HEK293T (cell line): Measurements from ENCODE around the gene CLK1.
"Not testable (repeated sequence)": the region's sequence is repeated elsewhere in the genome, so short reads cannot be mapped to it uniquely, and the experiment has no call there.

ENCODE experiments used
- CTCF ChIA-PET: fragments of 350-600 bp; formaldehyde crosslinking; extraction: SDS; loops from one replicate; lab custom pipeline; 2021; ENCODE audit warnings: antibody characterized with exemption, inconsistent platforms; lab: Yijun Ruan, JAX
- POLR2A ChIA-PET: fragments of 350-600 bp; formaldehyde crosslinking; extraction: SDS; loops from one replicate; lab custom pipeline; 2020; ENCODE audit warnings: antibody characterized with exemption, inconsistent platforms; lab: Yijun Ruan, JAX
- DNase-seq: peaks from one replicate; pipeline ENCODE4 v3.0.0; 2012; ENCODE audit warnings: mixed read lengths; ENCODE audit errors: extremely low spot score
- ARNT ChIP-seq: fragments of 450-650 bp; IDR thresholded peaks from 2 replicates; pipeline ENCODE4 v1.6.1; 2017; ENCODE audit warnings: mild to moderate bottlenecking
- BHLHE40 ChIP-seq: fragments of 450-650 bp; IDR thresholded peaks from 2 replicates; pipeline ENCODE4 v1.6.1; 2016; ENCODE audit warnings: mild to moderate bottlenecking, moderate library complexity, borderline replicate concordance
- CTBP1 ChIP-seq: fragments of 450-650 bp; IDR thresholded peaks from 2 replicates; pipeline ENCODE4 v1.6.1; 2016; ENCODE audit warnings: borderline replicate concordance
- ELF4 ChIP-seq: fragments of 450-650 bp; IDR thresholded peaks from 2 replicates; pipeline ENCODE4 v1.6.1; 2017; ENCODE audit warnings: antibody characterized with exemption
- FOXA1 ChIP-seq: fragments of 450-650 bp; IDR thresholded peaks from 2 replicates; pipeline ENCODE4 v1.6.1; 2016; ENCODE audit warnings: mild to moderate bottlenecking
- FOXK2 ChIP-seq: fragments of 450-650 bp; IDR thresholded peaks from 2 replicates; pipeline ENCODE4 v1.6.1; 2016; ENCODE audit warnings: mild to moderate bottlenecking
- FOXM1 ChIP-seq: fragments of 450-650 bp; IDR thresholded peaks from 2 replicates; pipeline ENCODE4 v1.6.1; 2017; ENCODE audit warnings: mild to moderate bottlenecking, borderline replicate concordance
- HDGF ChIP-seq: fragments of 450-650 bp; IDR thresholded peaks from 2 replicates; pipeline ENCODE4 v1.6.1; 2017; ENCODE audit warnings: antibody characterized with exemption, borderline replicate concordance
- L3MBTL2 ChIP-seq: fragments of 450-650 bp; conservative IDR thresholded peaks from 2 replicates; pipeline ENCODE4 v1.6.1; 2016; ENCODE audit warnings: mild to moderate bottlenecking
- LEF1 ChIP-seq: fragments of 450-650 bp; IDR thresholded peaks from 2 replicates; pipeline ENCODE4 v1.6.1; 2017; ENCODE audit warnings: mild to moderate bottlenecking, borderline replicate concordance
- NFRKB ChIP-seq: fragments of 450-650 bp; IDR thresholded peaks from 2 replicates; pipeline ENCODE4 v1.6.1; 2016; ENCODE audit warnings: mild to moderate bottlenecking, moderate library complexity
- PKNOX1 ChIP-seq: fragments of 450-650 bp; IDR thresholded peaks from 2 replicates; pipeline ENCODE4 v1.6.1; 2016
- SP1 ChIP-seq: fragments of 450-650 bp; IDR thresholded peaks from 2 replicates; pipeline ENCODE4 v1.6.1; 2017
- SUZ12 ChIP-seq: fragments of 450-650 bp; IDR thresholded peaks from 2 replicates; pipeline ENCODE4 v1.6.1; 2016; ENCODE audit warnings: mild to moderate bottlenecking
- TARDBP ChIP-seq: fragments of 450-650 bp; IDR thresholded peaks from 2 replicates; pipeline ENCODE4 v1.6.1; 2016
- ZNF384 ChIP-seq: fragments of 450-650 bp; IDR thresholded peaks from 2 replicates; pipeline ENCODE4 v1.6.1; 2016

The CLK1 gene

GRCh38 chr2:200820573-200821234 lies 43.8 kb downstream of the CLK1 start:
- POLR2A ChIA-PET = no interaction called here
- DNase-seq = no peak
- TF ChIP-seq FOXK2 (no peak), SP1 (no peak), BHLHE40 (no peak), ARNT (no peak), CTBP1 (no peak), NFRKB (no peak), TARDBP (no peak)
- CTCF ChIA-PET = no interaction called here

- CTCF ChIA-PET, POLR2A ChIA-PET, DNase-seq: not testable (repeated sequence)
Measured at GRCh38 chr2:200818732-200819131, 45.7 kb downstream of the CLK1 start.

- TF ChIP-seq HDGF (no peak), FOXA1 (no peak), FOXK2 (no peak), BHLHE40 (no peak), L3MBTL2 (no peak), SP1 (no peak), NFRKB (no peak), LEF1 (no peak), PKNOX1 (no peak), CTBP1 (no peak), TARDBP (no peak), ZNF384 (no peak), ARNT (no peak), FOXM1 (no peak), ELF4 (no peak), SUZ12 (no peak)
- ChIA-PET CTCF (no interaction called here), POLR2A (no interaction called here)
- DNase-seq = no peak
Measured at GRCh38 chr2:200814917-200815316, 49.5 kb downstream of the CLK1 start.

- DNase-seq = no peak
- no peak for TF ChIP-seq SUZ12
- TF ChIP-seq LEF1 = no peak
- no peak for TF ChIP-seq TARDBP
- no peak for TF ChIP-seq ELF4
- TF ChIP-seq FOXA1 = no peak
- no peak for TF ChIP-seq CTBP1
- CTCF ChIA-PET = no interaction called here
- POLR2A ChIA-PET = no interaction called here
Measured at GRCh38 chr2:200814276-200814815, 50.1 kb downstream of the CLK1 start.

GRCh38 chr2:200812122-200813022 lies 52.1 kb downstream of the CLK1 start:
- ChIA-PET CTCF (no interaction called here), POLR2A (interaction anchor here (1.3 kb wide), 1 partner anchor 77 kb away, joined by 3 read pairs; the partner anchor contains the start of gene NIF3L1)
- DNase-seq = peak; percentile 57
- TF ChIP-seq TARDBP = no peak
- no peak for TF ChIP-seq SP1
- TF ChIP-seq NFRKB = no peak
- TF ChIP-seq FOXK2 = no peak
- TF ChIP-seq FOXM1 = no peak
- TF ChIP-seq CTBP1 = no peak
- TF ChIP-seq SUZ12 = no peak
- no peak for TF ChIP-seq LEF1
- no peak for TF ChIP-seq BHLHE40
- TF ChIP-seq ZNF384 = no peak
- no peak for TF ChIP-seq ELF4
- no peak for TF ChIP-seq L3MBTL2
- no peak for TF ChIP-seq HDGF
- no peak for TF ChIP-seq FOXA1
- TF ChIP-seq ARNT = no peak

GRCh38 chr2:200811333-200812121 lies 52.9 kb downstream of the CLK1 start, which contains the start of gene BZW1:
TSS of gene BZW1 (plus strand) at chr2:200811910. CDS start at chr2:200813218, 1,308 bp downstream.
- CTCF ChIA-PET = no interaction called here
- TF ChIP-seq FOXM1 = peak; percentile 70; the same call in 1 of the 2 replicates
- no peak for TF ChIP-seq CTBP1
- no peak for TF ChIP-seq LEF1
- no peak for TF ChIP-seq FOXK2
- peak; percentile 61; the same call in 1 of the 2 replicates for TF ChIP-seq SP1
- TF ChIP-seq BHLHE40 = peak; percentile 83
- TF ChIP-seq ZNF384 = no peak
- TF ChIP-seq TARDBP = no peak
- no peak for TF ChIP-seq NFRKB
- no peak for TF ChIP-seq ARNT
- TF ChIP-seq SUZ12 = no peak
- TF ChIP-seq FOXA1 = no peak
- TF ChIP-seq HDGF = no peak
- TF ChIP-seq ELF4 = peak; percentile 94
- peak; percentile 35; the same call in 1 of the 2 replicates for TF ChIP-seq L3MBTL2
- peak; percentile 99 for DNase-seq
- POLR2A ChIA-PET = interaction anchor here (0.7 to 1.3 kb wide), 4 partner anchors 63 to 100 kb away, joined by 3 read pairs; partner anchors contain the start of gene NIF3L1
